HCT116 (cell line): ENCODE results near the gene GLYR1. TPM values are rescaled to one million over a fixed set of nuclear protein-coding genes. Genes with fewer than 3 reads are reported as not detected.

Source experiments
- ATAC-seq: fragments of 200-7000 bp; cut with Tn5 transposase; 2 replicates; pipeline ENCODE4 v1.9.1; 2020; ENCODE audit warnings: mild to moderate bottlenecking, moderate library complexity
- BruUV-seq: library from RNA; stranded (reverse); fragments of 400-500 nt; replicated peaks from 2 replicates; lab custom pipeline; 2021; lab: Mats Ljungman, UMichigan
- CTCF ChIA-PET: fragments of 300-600 bp; sonication (Branson Sonifier 250); formaldehyde crosslinking; loops from one replicate; lab custom pipeline; 2021; ENCODE audit warnings: antibody characterized with exemption; lab: Charles Lee
- POLR2A ChIA-PET: fragments of 300-600, 350-600 bp; sonication (Branson Sonifier 250); formaldehyde crosslinking; loops from one replicate; lab custom pipeline; 2021; ENCODE audit warnings: antibody characterized with exemption; lab: Charles Lee
- RAD21 ChIA-PET, 2 experiments: fragments of 300-600 bp; sonication (Branson Sonifier 250); formaldehyde crosslinking; loops; one replicate each; lab custom pipeline; 2023; ENCODE audit warnings: low total read pairs in 2 of 2; ENCODE audit not compliant: uncharacterized antibody in 2 of 2, unreplicated experiment in 2 of 2, low non-redundant PET in 1 of 2; lab: Charles Lee
- DNase-seq: peaks from one replicate; pipeline ENCODE4 v3.0.0-alpha.2; 2010; ENCODE audit warnings: low read depth, low spot score
- H2AFZ ChIP-seq: fragments of 200-600 bp; shearing (Covaris generic), sonication (generic); 2 replicates; pipeline ENCODE4 v1.6.1; 2017; ENCODE audit warnings: low read depth, mixed run types, mixed read lengths, antibody characterized with exemption, low read length; ENCODE audit not compliant: poor library complexity, severe bottlenecking
- H3K27ac ChIP-seq: 2 replicates; pipeline ENCODE4 v1.5.1; 2012; ENCODE audit warnings: low read depth, low read length
- H3K27me3 ChIP-seq: fragments of 200-600 bp; sonication (generic); 2 replicates; pipeline ENCODE4 v1.6.1; 2016; ENCODE audit warnings: mixed run types, low read length, mixed read lengths; ENCODE audit not compliant: insufficient read depth
- H3K36me3 ChIP-seq, 2 experiments: fragments of 200-500 bp in 1 of 2; fragments of 200-600 bp in 1 of 2; sonication (Bioruptor generic) in 1 of 2; sonication (generic) in 1 of 2; 2 replicates each; pipeline versions ENCODE4 v1.5.1 to v1.6.1; 2014 to 2016; ENCODE audit warnings: low read length in 2 of 2, inconsistent platforms in 1 of 2, mixed read lengths in 1 of 2, mixed run types in 1 of 2; ENCODE audit not compliant: insufficient read depth in 2 of 2, control insufficient read depth in 1 of 2
- H3K4me1 ChIP-seq, 2 experiments: fragments of 200-600 bp in 1 of 2; sonication (generic) in 1 of 2; 2 replicates each; pipeline versions ENCODE4 v1.5.1 to v1.6.1; 2012 to 2017; ENCODE audit warnings: low read length in 2 of 2, inconsistent platforms in 1 of 2, mild to moderate bottlenecking in 1 of 2, mixed read lengths in 1 of 2, mixed run types in 1 of 2, moderate library complexity in 1 of 2; ENCODE audit not compliant: insufficient read depth in 2 of 2, control insufficient read depth in 1 of 2
- H3K4me2 ChIP-seq: fragments of 200-600 bp; sonication (generic); 2 replicates; pipeline ENCODE4 v1.6.1; 2017; ENCODE audit warnings: mixed run types, low read length, mixed read lengths
- H3K4me3 ChIP-seq, 2 experiments: fragments of 200-600 bp in 1 of 2; sonication (generic) in 1 of 2; replicated peaks in 1 of 2; 2 replicates each; pipeline ENCODE4 v1.5.1; 2011 to 2016; ENCODE audit warnings: low read length in 2 of 2, control low read depth in 1 of 2, low read depth in 1 of 2, mild to moderate bottlenecking in 1 of 2, mixed read lengths in 1 of 2, mixed run types in 1 of 2
- H3K79me2 ChIP-seq: fragments of 200-600 bp; sonication (generic); 2 replicates; pipeline ENCODE4 v1.6.1; 2017; ENCODE audit warnings: mild to moderate bottlenecking, mixed run types, low read length, moderate library complexity, mixed read lengths; ENCODE audit not compliant: insufficient read depth
- H3K9ac ChIP-seq: fragments of 200-600 bp; sonication (generic); 2 replicates; pipeline ENCODE4 v1.6.1; 2016; ENCODE audit warnings: low read length, mixed read lengths
- H3K9me2 ChIP-seq: fragments of 200-600 bp; sonication (generic), shearing (Covaris generic); 2 replicates; pipeline ENCODE4 v1.6.1; 2017; ENCODE audit warnings: mixed run types, mild to moderate bottlenecking, moderate library complexity; ENCODE audit not compliant: insufficient read depth
- H3K9me3 ChIP-seq, 2 experiments: fragments of 200-500 bp in 1 of 2; fragments of 200-600 bp in 1 of 2; sonication (Bioruptor generic) in 1 of 2; sonication (generic) in 1 of 2; 2 replicates each; pipeline ENCODE4 v1.6.1; 2014 to 2017; ENCODE audit warnings: low read length in 2 of 2, mixed read lengths in 2 of 2, inconsistent platforms in 1 of 2, low read depth in 1 of 2, mild to moderate bottlenecking in 1 of 2, mixed run types in 1 of 2, moderate library complexity in 1 of 2; ENCODE audit not compliant: control insufficient read depth in 1 of 2, insufficient read depth in 1 of 2
- H4K20me1 ChIP-seq: fragments of 200-600 bp; sonication (generic), shearing (Covaris generic); 2 replicates; pipeline ENCODE4 v1.6.1; 2017; ENCODE audit warnings: mixed run types, mild to moderate bottlenecking, moderate library complexity; ENCODE audit not compliant: insufficient read depth
- JUND ChIP-seq: IDR thresholded peaks from 2 replicates; pipeline ENCODE4 v1.6.1; 2012
- RAD21 ChIP-seq: IDR thresholded peaks from 2 replicates; pipeline ENCODE4 v1.6.1; 2012; ENCODE audit warnings: low read depth, mild to moderate bottlenecking
- REST ChIP-seq: IDR thresholded peaks from 2 replicates; pipeline ENCODE4 v1.6.1; 2012; ENCODE audit warnings: low read depth
- intact Hi-C: fragments of 100-400 bp; cut with micrococcal nuclease; formaldehyde crosslinking; loops from 2 replicates; pipeline ENCODE4 v1.10.0; 2022
- total RNA-seq: library from RNA; stranded (reverse); gene quantifications from one replicate; pipeline ENCODE4 v1.2.1, GENCODE V29; 2021; ENCODE audit not compliant: unreplicated experiment

GLYR1 gene
- total RNA-seq, 1 experiment from 2014 or later = 50.0 TPM

GRCh38 chr16:4825196-4825595 is 21.9 kb downstream of the GLYR1 start:
- POLR2A ChIA-PET = no interaction called here
- no peak for ATAC-seq
- H3K36me3 ChIP-seq = peaks cover 56 to 64% of the 10 kb centered on the region in 2 experiments

GRCh38 chr16:4820652-4821051 is 26.4 kb downstream of the GLYR1 start:
- H3K36me3 ChIP-seq = peaks cover 48 to 56% of the 10 kb centered on the region in 2 experiments

More at GRCh38 chr16:4825196-4825595, 21.9 kb downstream of the GLYR1 start:
- no TSS peak for BruUV-seq
- intact Hi-C loops = no loop called here
- no peaks in the 10 kb centered on the region for H4K20me1 ChIP-seq
- no peak overlapping the region for H3K27ac ChIP-seq
- no peak overlapping the region for H2AFZ ChIP-seq
- TF ChIP-seq JUND = no peak
- H3K4me3 ChIP-seq = no peak overlapping the region
- CTCF ChIA-PET = no interaction called here
- no peaks in the 10 kb centered on the region for H3K4me1 ChIP-seq
- H3K9me2 ChIP-seq = no peaks in the 10 kb centered on the region
- no peak overlapping the region for H3K9ac ChIP-seq
- H3K9me3 ChIP-seq = no peaks in the 10 kb centered on the region
- DNase-seq = no peak
- RAD21 ChIA-PET = no interaction called here
- no peaks in the 10 kb centered on the region for H3K27me3 ChIP-seq
- H3K4me2 ChIP-seq = no peak overlapping the region
- peaks cover 7% of the 10 kb centered on the region; the same call in 1 of the 2 replicates for H3K79me2 ChIP-seq

More at GRCh38 chr16:4820652-4821051, 26.4 kb downstream of the GLYR1 start:
- no peak overlapping the region for H3K4me2 ChIP-seq
- H3K9me3 ChIP-seq = no peaks in the 10 kb centered on the region
- no peaks in the 10 kb centered on the region for H3K27me3 ChIP-seq
- H3K79me2 ChIP-seq = no peaks in the 10 kb centered on the region
- ChIA-PET CTCF (no interaction called here), POLR2A (no interaction called here), RAD21 (no interaction called here)
- ATAC-seq (no peak), DNase-seq (no peak)
- no peak overlapping the region for H2AFZ ChIP-seq
- no peaks in the 10 kb centered on the region for H3K9me2 ChIP-seq
- no peak overlapping the region for H3K27ac ChIP-seq
- intact Hi-C loops = no loop called here
- H4K20me1 ChIP-seq = no peaks in the 10 kb centered on the region
- H3K4me1 ChIP-seq = no peaks in the 10 kb centered on the region
- no TSS peak for BruUV-seq
- TF ChIP-seq REST (no peak), RAD21 (no peak)
- H3K4me3 ChIP-seq = no peak overlapping the region
- H3K9ac ChIP-seq = no peak overlapping the region
